Measurements from ENCODE around the gene MYOG. TPM values are rescaled to one million over a fixed set of nuclear protein-coding genes. Genes with fewer than 3 reads are reported as not detected.

The MYOG gene
- total RNA-seq, 4 donors from 2014 or later, result not detected

- peak; percentile 67 for DNase-seq
- WGBS, 2 donors (ENCODE audit: low coverage in 1 of 2), result 1% methylated on average over 35 of the region's 51 CpGs; no CpG with 5 or more reads in 1 of the 2 donors
- H3K27ac ChIP-seq, result peak within 1 kb of the TSS; percentile 10 to 46 (median 26)
- H3K36me3 ChIP-seq, result no peaks in the 10 kb centered on the region
- peaks cover 6 to 30% (median 10%) of the 10 kb centered on the region in 4 donors for H3K4me1 ChIP-seq
- H3K4me3 ChIP-seq, result peak within 1 kb of the TSS; percentile 18 to 44 (median 32)
- TF ChIP-seq EP300 (IDR thresholded peaks at IDR 0.05; ENCODE audit: low read depth) (no peak), CTCF (IDR thresholded peaks at IDR 0.05) (peak in 1 of 5 experiments; percentile 10), POLR2A (IDR thresholded peaks at IDR 0.05) (no peak), POLR2AphosphoS5 (IDR thresholded peaks at IDR 0.05) (no peak)
- no peaks in the 10 kb centered on the region for H3K9me3 ChIP-seq
- intact Hi-C loops (cut with DNase I; ENCODE audit: low total_unique reads), result no loop called here
- H3K27me3 ChIP-seq, result peaks cover 50% of the 10 kb centered on the region
- in situ Hi-C loops (cut with MboI; ENCODE audit: low pct_ligation_motif_present in 1 of 4, low pct_unique_long_range_greater_than_20kb in 1 of 4, low sequenced_read_pairs in 3 of 4), result no loop called here
Measured at GRCh38 chr1:203127666-203128430, 42.0 kb upstream of the MYOG start, which contains the start of gene ADORA1. TSS of gene ADORA1 (plus strand) at chr1:203127726. CDS start at chr1:203128842, 1,116 bp downstream.

GRCh38 chr1:203126866-203127665 lies 41.3 kb upstream of the MYOG start:
- DNase-seq, result no peak
- peaks cover 50% of the 10 kb centered on the region for H3K27me3 ChIP-seq
- H3K9me3 ChIP-seq, result no peaks in the 10 kb centered on the region
- TF ChIP-seq EP300 (IDR thresholded peaks at IDR 0.05; ENCODE audit: low read depth) (no peak), POLR2A (IDR thresholded peaks at IDR 0.05) (no peak), POLR2AphosphoS5 (IDR thresholded peaks at IDR 0.05) (no peak), CTCF (IDR thresholded peaks at IDR 0.05) (no peak)
- in situ Hi-C loops (cut with MboI; ENCODE audit: low pct_ligation_motif_present in 1 of 4, low pct_unique_long_range_greater_than_20kb in 1 of 4, low sequenced_read_pairs in 3 of 4), result no loop called here
- peak overlapping the region in 3 of 4 donors; percentile 22 to 46 (median 30) for H3K27ac ChIP-seq
- intact Hi-C loops (cut with DNase I; ENCODE audit: low total_unique reads), result no loop called here
- 25 to 35% methylated on average over 3 to 12 of the region's 12 CpGs for WGBS, 2 donors (ENCODE audit: low coverage in 1 of 2)
- peaks cover 6 to 30% (median 10%) of the 10 kb centered on the region in 4 donors for H3K4me1 ChIP-seq
- no peaks in the 10 kb centered on the region for H3K36me3 ChIP-seq
- H3K4me3 ChIP-seq, result peak overlapping the region in 2 of 4 donors; percentile 33 to 44

- Histone ChIP-seq H3K4me1 (peaks cover 6 to 30% (median 10%) of the 10 kb centered on the region in 4 donors), H3K27me3 (peaks cover 52% of the 10 kb centered on the region), H3K27ac (peak overlapping the region in 1 of 4 donors; percentile 30), H3K9me3 (no peaks in the 10 kb centered on the region), H3K4me3 (no peak overlapping the region), H3K36me3 (no peaks in the 10 kb centered on the region)
- in situ Hi-C loops (cut with MboI; ENCODE audit: low pct_ligation_motif_present in 1 of 4, low pct_unique_long_range_greater_than_20kb in 1 of 4, low sequenced_read_pairs in 3 of 4) (no loop called here), intact Hi-C loops (cut with DNase I; ENCODE audit: low total_unique reads) (no loop called here)
- TF ChIP-seq POLR2AphosphoS5 (IDR thresholded peaks at IDR 0.05), result no peak
- peak in 3 of 5 experiments; percentile 14 to 27 (median 20) for TF ChIP-seq CTCF (IDR thresholded peaks at IDR 0.05)
- no peak for TF ChIP-seq EP300 (IDR thresholded peaks at IDR 0.05; ENCODE audit: low read depth)
- whole genome bisulfite sequencing, 2 donors (ENCODE audit: low coverage in 1 of 2), result 29 to 38% methylated on average over 4 to 8 of the region's 8 CpGs
- no peak for DNase-seq
Measured at GRCh38 chr1:203126151-203126865, 40.5 kb upstream of the MYOG start.

Measured in transverse colon (tissue), 4 donors.